Vagina (tissue), 2 donors: Measurements from ENCODE around the gene CLEC5A. TPM values are rescaled to one million over a fixed set of nuclear protein-coding genes. Genes with fewer than 3 reads are reported as not detected.

Experiments used
- DNase-seq, 2 donors: peaks; one replicate each; pipeline ENCODE4 v3.0.0-alpha.2; 2017; ENCODE audit errors: extremely low spot score in 2 of 2
- H3K27ac ChIP-seq: fragments of 200-600 bp; sonication (generic); one replicate; pipeline ENCODE4 v1.5.1; 2019
- H3K27me3 ChIP-seq: fragments of 200-600 bp; sonication (generic); one replicate; pipeline ENCODE4 v1.5.1; 2019
- H3K36me3 ChIP-seq, 2 donors: fragments of 200-600 bp; sonication (generic); one replicate each; pipeline ENCODE4 v1.5.1; 2017 to 2019
- H3K4me1 ChIP-seq: fragments of 200-600 bp; sonication (generic); one replicate; pipeline ENCODE4 v1.5.1; 2019
- H3K4me3 ChIP-seq, 2 donors: fragments of 200-600 bp; sonication (generic); 1 replicate in 1 of 2; 2 replicates in 1 of 2; pipeline ENCODE4 v1.5.1; 2016 to 2019
- H3K9me3 ChIP-seq: fragments of 200-600 bp; sonication (generic); one replicate; pipeline ENCODE4 v1.5.1; 2019
- POLR2A ChIP-seq, 2 donors: fragments of 450-650 bp; IDR thresholded peaks; one replicate each; pipeline ENCODE4 v1.6.1; 2017; ENCODE audit warnings: antibody characterized with exemption in 2 of 2, mild to moderate bottlenecking in 2 of 2, moderate library complexity in 2 of 2
- POLR2AphosphoS5 ChIP-seq, 2 donors: sonication (generic); formaldehyde crosslinking; IDR thresholded peaks; one replicate each; pipeline ENCODE4 v1.9.0; 2017; ENCODE audit warnings: antibody characterized with exemption in 2 of 2, mild to moderate bottlenecking in 2 of 2, low read depth in 1 of 2; ENCODE audit not compliant: insufficient read depth in 1 of 2
- intact Hi-C: fragments of 100-400 bp; cut with DNase I; formaldehyde crosslinking; loops from one replicate; pipeline ENCODE4 v1.15.1; 2023
- total RNA-seq: library from RNA; depleted of rRNA; stranded (reverse); fragments of >200 nt; gene quantifications from one replicate; pipeline ENCODE4 v1.2.3, GENCODE V29; 2016
- TF ChIP-seq, protein P1 (sequence below), 3 experiments: fragments of 450-650 bp in 2 of 3; fragments of 200-600 bp in 1 of 3; sonication (generic) in 1 of 3; IDR thresholded peaks; one replicate each; pipeline ENCODE4 v1.5.1; 2017 to 2019; ENCODE audit warnings: antibody characterized with exemption in 3 of 3, mild to moderate bottlenecking in 2 of 3, moderate library complexity in 2 of 3

CLEC5A gene
- total RNA-seq, 1 donor from 2014 or later = 0.49 TPM

DNA sequence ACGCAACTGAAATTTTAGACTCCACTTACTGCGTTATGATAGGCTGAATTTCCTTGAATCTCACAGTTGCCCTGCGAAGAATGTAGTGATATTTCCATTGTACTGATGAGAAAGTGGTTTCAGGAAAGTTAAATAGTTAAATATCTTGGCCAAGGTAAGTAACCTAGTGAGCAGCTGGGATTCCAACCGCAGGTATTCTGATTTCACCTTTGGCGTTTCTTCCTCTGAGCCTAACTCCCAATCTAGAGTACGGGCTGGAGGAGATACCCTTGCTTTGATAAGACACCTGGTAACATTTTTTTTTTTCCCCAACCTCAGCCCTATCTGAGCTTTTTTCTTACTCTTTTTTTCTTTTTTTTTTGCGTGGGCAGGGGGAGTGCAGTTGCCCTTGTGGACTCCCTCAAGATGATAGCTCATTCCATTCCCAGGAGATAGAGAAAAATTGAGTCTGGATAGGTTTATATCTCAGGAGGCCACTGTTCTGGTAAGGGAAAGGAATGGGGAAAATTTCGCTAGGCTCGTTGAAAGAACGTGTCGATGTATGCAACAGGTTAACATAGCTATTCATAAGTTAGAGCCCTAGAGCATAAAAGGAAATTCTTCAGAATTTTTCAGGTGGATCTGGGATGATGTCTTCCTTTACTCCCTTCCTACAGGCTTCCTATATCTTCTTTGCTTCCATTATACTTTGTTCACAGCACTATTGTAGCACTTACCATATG, 29.9 kb upstream of the CLEC5A start:
- no peak overlapping the region for H3K27ac ChIP-seq
- H3K9me3 ChIP-seq = no peaks in the 10 kb centered on the region
- no peaks in the 10 kb centered on the region for H3K36me3 ChIP-seq
- intact Hi-C loops = no loop called here
- no peaks in the 10 kb centered on the region for H3K4me1 ChIP-seq
- H3K4me3 ChIP-seq = no peak overlapping the region
- no peak for TF ChIP-seq POLR2AphosphoS5 (IDR thresholded peaks at IDR 0.05; ENCODE audit: insufficient read depth in 1 of 2, low read depth in 1 of 2)
- TF ChIP-seq POLR2A (IDR thresholded peaks at IDR 0.05) = no peak
- TF ChIP-seq, protein P1, sequence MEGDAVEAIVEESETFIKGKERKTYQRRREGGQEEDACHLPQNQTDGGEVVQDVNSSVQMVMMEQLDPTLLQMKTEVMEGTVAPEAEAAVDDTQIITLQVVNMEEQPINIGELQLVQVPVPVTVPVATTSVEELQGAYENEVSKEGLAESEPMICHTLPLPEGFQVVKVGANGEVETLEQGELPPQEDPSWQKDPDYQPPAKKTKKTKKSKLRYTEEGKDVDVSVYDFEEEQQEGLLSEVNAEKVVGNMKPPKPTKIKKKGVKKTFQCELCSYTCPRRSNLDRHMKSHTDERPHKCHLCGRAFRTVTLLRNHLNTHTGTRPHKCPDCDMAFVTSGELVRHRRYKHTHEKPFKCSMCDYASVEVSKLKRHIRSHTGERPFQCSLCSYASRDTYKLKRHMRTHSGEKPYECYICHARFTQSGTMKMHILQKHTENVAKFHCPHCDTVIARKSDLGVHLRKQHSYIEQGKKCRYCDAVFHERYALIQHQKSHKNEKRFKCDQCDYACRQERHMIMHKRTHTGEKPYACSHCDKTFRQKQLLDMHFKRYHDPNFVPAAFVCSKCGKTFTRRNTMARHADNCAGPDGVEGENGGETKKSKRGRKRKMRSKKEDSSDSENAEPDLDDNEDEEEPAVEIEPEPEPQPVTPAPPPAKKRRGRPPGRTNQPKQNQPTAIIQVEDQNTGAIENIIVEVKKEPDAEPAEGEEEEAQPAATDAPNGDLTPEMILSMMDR (IDR thresholded peaks at IDR 0.05) = no peak
- DNase-seq = no peak
- no peaks in the 10 kb centered on the region for H3K27me3 ChIP-seq

DNA sequence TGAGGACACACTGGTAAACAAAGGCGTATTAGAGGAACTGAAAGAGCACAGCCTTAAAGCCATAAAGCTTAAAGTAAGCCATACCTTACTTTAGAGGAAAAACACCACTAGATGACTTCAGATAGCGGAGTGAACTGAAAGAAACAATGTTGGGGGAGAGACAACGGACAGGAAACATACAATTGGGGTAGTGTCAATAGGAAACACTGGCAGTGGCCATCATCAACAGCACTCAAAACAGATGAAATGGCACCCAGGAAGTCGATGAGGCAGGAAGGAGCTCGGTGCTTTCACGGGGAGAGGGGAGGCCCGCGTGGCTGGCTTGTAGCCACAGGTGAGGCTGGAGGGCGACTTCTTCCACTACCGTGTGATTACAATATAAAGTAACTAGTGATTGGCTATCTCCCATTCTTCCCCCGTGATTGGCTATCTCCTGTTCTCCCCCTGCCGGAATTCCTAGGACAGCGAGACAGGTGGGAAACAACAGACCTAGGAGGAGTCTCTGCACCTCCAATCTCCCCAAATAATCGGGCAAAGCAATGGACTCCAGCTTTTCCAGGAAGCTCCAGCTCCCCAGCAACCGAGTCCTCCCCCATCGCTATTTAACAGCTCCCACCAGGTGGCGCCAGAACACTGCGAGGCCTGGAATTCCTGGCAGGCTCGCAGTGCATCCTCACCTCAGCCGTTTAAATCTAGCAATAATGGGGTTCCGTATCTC, 29.2 kb upstream of the CLEC5A start:
- intact Hi-C loops = no loop called here
- no peak overlapping the region for H3K4me3 ChIP-seq

DNA sequence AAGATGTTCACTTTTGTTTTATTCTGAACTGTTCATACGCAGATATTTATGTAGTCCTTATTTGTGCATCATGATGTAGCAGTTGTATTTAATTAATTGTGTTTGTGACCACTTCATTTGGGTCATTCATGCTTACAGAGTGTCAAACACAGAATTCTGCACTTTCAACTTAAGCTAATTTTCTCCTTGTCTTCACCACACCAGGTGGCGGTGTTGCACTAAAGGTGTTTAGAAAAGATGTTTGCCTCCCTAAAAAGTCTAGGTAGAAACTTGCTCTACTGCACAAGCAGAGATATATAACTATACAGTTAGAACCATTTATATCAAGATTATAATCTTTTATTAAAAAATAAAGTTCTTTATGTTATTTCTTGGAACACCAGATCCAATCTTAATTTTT, 28.1 kb upstream of the CLEC5A start:
- no peaks in the 10 kb centered on the region for H3K27me3 ChIP-seq
- no peaks in the 10 kb centered on the region for H3K36me3 ChIP-seq
- no peaks in the 10 kb centered on the region for H3K9me3 ChIP-seq
- no peak overlapping the region for H3K4me3 ChIP-seq
- H3K4me1 ChIP-seq = no peaks in the 10 kb centered on the region
- no peak overlapping the region for H3K27ac ChIP-seq
- DNase-seq = no peak
- TF ChIP-seq POLR2A (IDR thresholded peaks at IDR 0.05) (no peak), POLR2AphosphoS5 (IDR thresholded peaks at IDR 0.05; ENCODE audit: insufficient read depth in 1 of 2, low read depth in 1 of 2) (no peak)
- TF ChIP-seq, protein P1 (IDR thresholded peaks at IDR 0.05) = no peak
- intact Hi-C loops = no loop called here

More for the DNA sequence above, 29.2 kb upstream of the CLEC5A start:
- DNase-seq = no peak
- H3K27me3 ChIP-seq = no peaks in the 10 kb centered on the region
- H3K4me1 ChIP-seq = no peaks in the 10 kb centered on the region
- H3K36me3 ChIP-seq = no peaks in the 10 kb centered on the region
- no peaks in the 10 kb centered on the region for H3K9me3 ChIP-seq
- TF ChIP-seq, protein P1 (IDR thresholded peaks at IDR 0.05) = no peak
- H3K27ac ChIP-seq = no peak overlapping the region

DNA sequence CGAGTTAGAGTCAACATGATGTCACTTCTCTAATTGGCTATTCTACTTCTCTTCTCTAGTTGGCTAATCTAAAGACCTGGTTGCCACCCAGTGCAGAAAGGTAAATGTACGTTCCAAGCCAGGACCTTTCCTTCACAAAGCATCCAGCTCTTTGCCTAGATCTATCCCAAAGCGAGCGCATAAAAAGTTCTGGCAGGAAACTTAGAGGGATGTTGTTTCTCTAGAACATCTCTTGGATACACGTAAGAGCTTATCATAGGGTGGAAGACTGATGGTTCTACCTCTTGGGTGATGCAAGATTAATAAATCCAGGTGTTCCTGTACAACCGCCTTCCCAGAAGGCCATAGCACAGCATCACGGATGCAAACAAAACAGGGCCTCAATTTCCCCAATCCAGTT, 26.9 kb upstream of the CLEC5A start, which contains the start of gene TAS2R38:
TAS2R38 (minus strand) TSS at position 101 of the 400 bp plus-strand sequence; CDS start at position 17, 84 bp downstream.
- Histone ChIP-seq H3K9me3 (no peaks in the 10 kb centered on the region), H3K27me3 (no peaks in the 10 kb centered on the region), H3K4me3 (no peak within 1 kb of the TSS), H3K27ac (no peak within 1 kb of the TSS), H3K4me1 (no peaks in the 10 kb centered on the region), H3K36me3 (no peaks in the 10 kb centered on the region)
- TF ChIP-seq, protein P1 (IDR thresholded peaks at IDR 0.05) = no peak
- TF ChIP-seq POLR2A (IDR thresholded peaks at IDR 0.05) (no peak), POLR2AphosphoS5 (IDR thresholded peaks at IDR 0.05; ENCODE audit: insufficient read depth in 1 of 2, low read depth in 1 of 2) (no peak)
- intact Hi-C loops = no loop called here
- DNase-seq = no peak
